Lung (tissue), 12 donors: ENCODE measurements around the gene ATG10. TPM values are rescaled to one million over a fixed set of nuclear protein-coding genes. Genes with fewer than 3 reads are reported as not detected.

Source experiments
- ATAC-seq: fragments of 200-7000 bp; cut with Tn5 transposase; one replicate; pipeline ENCODE4 v1.9.1; 2020; ENCODE audit warnings: moderate number of reproducible peaks; ENCODE audit not compliant: insufficient read depth, low FRiP score
- DNase-seq, 3 donors: peaks; one replicate each; pipeline ENCODE4 v3.0.0-alpha.2; 2013 to 2017
- H3K27ac ChIP-seq, 2 donors: one replicate each; pipeline ENCODE4 v1.5.1; 2013; ENCODE audit warnings: mild to moderate bottlenecking in 2 of 2, moderate library complexity in 2 of 2, control low read depth in 1 of 2, inconsistent platforms in 1 of 2, low read depth in 1 of 2, low read length in 1 of 2
- H3K27me3 ChIP-seq, 3 donors: one replicate each; pipeline ENCODE4 v1.5.1; 2013; ENCODE audit warnings: low read length in 2 of 3; ENCODE audit not compliant: control insufficient read depth in 3 of 3, insufficient read depth in 3 of 3
- H3K36me3 ChIP-seq, 4 donors: one replicate each; pipeline ENCODE4 v1.5.1; 2013; ENCODE audit warnings: low read length in 4 of 4, mild to moderate bottlenecking in 1 of 4, moderate library complexity in 1 of 4; ENCODE audit not compliant: control insufficient read depth in 4 of 4, insufficient read depth in 4 of 4
- H3K4me1 ChIP-seq, 5 donors: one replicate each; pipeline ENCODE4 v1.5.1; 2013; ENCODE audit warnings: low read length in 5 of 5, mild to moderate bottlenecking in 2 of 5, moderate library complexity in 1 of 5; ENCODE audit not compliant: control insufficient read depth in 5 of 5, insufficient read depth in 5 of 5
- H3K4me3 ChIP-seq: one replicate; pipeline ENCODE4 v1.5.1; 2013; ENCODE audit warnings: mild to moderate bottlenecking, control low read depth, moderate library complexity
- H3K9ac ChIP-seq, 2 donors: one replicate each; pipeline ENCODE4 v1.5.1; 2013; ENCODE audit warnings: low read length in 2 of 2, control low read depth in 1 of 2; ENCODE audit not compliant: insufficient read depth in 1 of 2
- H3K9me3 ChIP-seq, 4 donors: one replicate each; pipeline ENCODE4 v1.5.1; 2013; ENCODE audit warnings: low read length in 3 of 4, mild to moderate bottlenecking in 1 of 4, moderate library complexity in 1 of 4; ENCODE audit not compliant: control insufficient read depth in 4 of 4, insufficient read depth in 3 of 4
- CTCF ChIP-seq: IDR thresholded peaks from 2 replicates; pipeline ENCODE4 v1.5.1; 2012; ENCODE audit warnings: mild to moderate bottlenecking; ENCODE audit errors: control extremely low read depth, extremely low read depth
- WGBS, 2 donors: extraction: QIAGEN DNeasy Blood & Tissue Kit; methylation state at CpG; one replicate each; pipeline ENCODE4 v1.1.7; 2013; 5-methylcytosine and 5-hydroxymethylcytosine counted together
- polyA plus RNA-seq, 2 donors: library from polyadenylated mRNA; stranded (reverse); fragments of 200-250 nt; gene quantifications; one replicate each; pipeline ENCODE4 v1.2.1, GENCODE V29; 2013
- total RNA-seq, 2 donors: library from RNA; depleted of rRNA in 1 of 2; stranded (reverse); fragments of >200 nt in 1 of 2; gene quantifications; one replicate each; pipeline ENCODE4 v1.2.1, GENCODE V29; 2014 to 2021
- donor health status: control.
- donor health status: control.
- donor health status: Bipolar disorder and iron deficiency.
- donor health status: healthy.
- donor health status: DM: yes; HTN: yes; CAD: no.

The ATG10 gene
- total and polyA plus RNA-seq, 4 donors: 4.6 to 10.2 (median 5.8) TPM

GRCh38 chr5:82277613-82277986 lies 305.8 kb downstream of the ATG10 start:
- WGBS, 2 donors: 2 to 3% methylated on average over 15 of the region's 15 CpGs
- DNase-seq (peak in 1 of 3 donors; percentile 15), ATAC-seq (no peak)
- H3K9me3 ChIP-seq: no peaks in the 10 kb centered on the region
- H3K9ac ChIP-seq: peak overlapping the region; percentile 75 to 98
- peak overlapping the region; percentile 92 for H3K4me3 ChIP-seq
- H3K4me1 ChIP-seq: peaks cover 0 to 19% (median 3%) of the 10 kb centered on the region in 5 donors
- H3K27me3 ChIP-seq: no peaks in the 10 kb centered on the region
- no peak for TF ChIP-seq CTCF
- peak overlapping the region; percentile 82 to 88 for H3K27ac ChIP-seq
- peaks cover 12 to 27% (median 16%) of the 10 kb centered on the region in 4 donors for H3K36me3 ChIP-seq

GRCh38 chr5:82277987-82278710 lies 306.3 kb downstream of the ATG10 start, which contains the start of gene RPS23:
RPS23 (minus strand) TSS chr5:82278354; CDS start chr5:82278323, 31 bp downstream.
- H3K4me3 ChIP-seq: peak within 1 kb of the TSS; percentile 92
- no peaks in the 10 kb centered on the region for H3K9me3 ChIP-seq
- H3K9ac ChIP-seq: peak within 1 kb of the TSS; percentile 75 to 98
- 0% methylated on average over 57 to 60 of the region's 60 CpGs for WGBS, 2 donors
- no peak for TF ChIP-seq CTCF
- no peaks in the 10 kb centered on the region for H3K27me3 ChIP-seq
- H3K36me3 ChIP-seq: peaks cover 12 to 27% (median 16%) of the 10 kb centered on the region in 4 donors
- DNase-seq: peak; percentile 93 to 97 (median 97)
- peak within 1 kb of the TSS; percentile 82 to 88 for H3K27ac ChIP-seq
- H3K4me1 ChIP-seq: peaks cover 0 to 19% (median 3%) of the 10 kb centered on the region in 5 donors
- peak; percentile 96 for ATAC-seq

- WGBS, 2 donors: 29 to 55% methylated on average over 19 of the region's 19 CpGs
- H3K27ac ChIP-seq: peak overlapping the region; percentile 50 to 67
Observed at GRCh38 chr5:82278711-82279370, 307.0 kb downstream of the ATG10 start.

More at GRCh38 chr5:82278711-82279370, 307.0 kb downstream of the ATG10 start:
- H3K4me3 ChIP-seq: peak overlapping the region; percentile 19
- H3K36me3 ChIP-seq: peaks cover 12 to 27% (median 16%) of the 10 kb centered on the region in 4 donors
- H3K27me3 ChIP-seq: no peaks in the 10 kb centered on the region
- DNase-seq (no peak), ATAC-seq (no peak)
- H3K9me3 ChIP-seq: no peaks in the 10 kb centered on the region
- peaks cover 0 to 19% (median 3%) of the 10 kb centered on the region in 5 donors for H3K4me1 ChIP-seq
- H3K9ac ChIP-seq: peak overlapping the region; percentile 75 to 98
- no peak for TF ChIP-seq CTCF
